GM12872 (cell line): ENCODE results near the gene CSF1R.

Source experiments
- CTCF ChIP-seq: IDR thresholded peaks from 3 replicates; pipeline ENCODE4 v1.5.1; 2011; ENCODE audit warnings: low read depth, mild to moderate bottlenecking, low read length, moderate library complexity; ENCODE audit not compliant: insufficient read depth

CSF1R gene

GRCh38 chr5:150124111-150124557 is 37.8 kb upstream of the CSF1R start:
- TF ChIP-seq CTCF: no peak

GRCh38 chr5:150123542-150123941 is 37.2 kb upstream of the CSF1R start:
- no peak for TF ChIP-seq CTCF

- no peak for TF ChIP-seq CTCF
These were observed 36.5 kb upstream of the CSF1R start for GRCh38 chr5:150122536-150123481.

- TF ChIP-seq CTCF: peak; percentile 81
These were observed 35.8 kb upstream of the CSF1R start for GRCh38 chr5:150122158-150122510.

GRCh38 chr5:150121448-150122157 is 35.2 kb upstream of the CSF1R start:
- no peak for TF ChIP-seq CTCF

GRCh38 chr5:150120617-150121447 is 34.5 kb upstream of the CSF1R start:
- no peak for TF ChIP-seq CTCF

GRCh38 chr5:150120062-150120441 is 33.7 kb upstream of the CSF1R start:
- no peak for TF ChIP-seq CTCF
